GM21381 (cell line): ENCODE data around the gene CYB5R4.

Source experiments
- ATAC-seq: cut with Tn5 transposase; IDR thresholded peaks from one replicate; pipeline ENCODE4 v1.9.1; 2021; ENCODE audit warnings: mild to moderate bottlenecking, moderate library complexity; ENCODE audit not compliant: unreplicated experiment

The CYB5R4 gene

GRCh38 chr6:83976037-83976755, 116.7 kb downstream of the CYB5R4 start:
- ATAC-seq: no peak

GRCh38 chr6:83976871-83977270, 117.4 kb downstream of the CYB5R4 start:
- ATAC-seq: no peak

- ATAC-seq: no peak
Measured at GRCh38 chr6:83978324-83978734, 118.8 kb downstream of the CYB5R4 start.

- ATAC-seq: no peak
Measured at GRCh38 chr6:83978997-83979396, 119.5 kb downstream of the CYB5R4 start.

- ATAC-seq: no peak
Measured at GRCh38 chr6:83984411-83984810, 124.9 kb downstream of the CYB5R4 start.

GRCh38 chr6:83985308-83985713, 125.8 kb downstream of the CYB5R4 start:
- ATAC-seq: no peak

- ATAC-seq: no peak
Measured at GRCh38 chr6:83985715-83986114, 126.2 kb downstream of the CYB5R4 start.

GRCh38 chr6:83998021-83998584, 138.6 kb downstream of the CYB5R4 start:
- ATAC-seq: no peak

- no peak for ATAC-seq
Measured at GRCh38 chr6:84001119-84001518, 141.6 kb downstream of the CYB5R4 start.

- no peak for ATAC-seq
Measured at GRCh38 chr6:84002226-84002625, 142.7 kb downstream of the CYB5R4 start.

- no peak for ATAC-seq
Measured at GRCh38 chr6:84003131-84003530, 143.6 kb downstream of the CYB5R4 start.

- no peak for ATAC-seq
Measured at GRCh38 chr6:84003654-84004053, 144.2 kb downstream of the CYB5R4 start.

- no peak for ATAC-seq
Measured at GRCh38 chr6:84007871-84008270, 148.4 kb downstream of the CYB5R4 start.

GRCh38 chr6:84013354-84013753, 153.9 kb downstream of the CYB5R4 start:
- ATAC-seq: no peak

GRCh38 chr6:84013931-84014330, 154.4 kb downstream of the CYB5R4 start:
- ATAC-seq: no peak

- no peak for ATAC-seq
Measured at GRCh38 chr6:84016029-84016428, 156.5 kb downstream of the CYB5R4 start.
